ENCODE data around the gene DNAJC15.

GRCh38 chr13:43118521-43118920 lies 95.1 kb downstream of the DNAJC15 start:
- TF ChIP-seq POLR2A (IDR thresholded peaks at IDR 0.05) (no peak), POLR2AphosphoS5 (IDR thresholded peaks at IDR 0.05) (no peak), CTCF (IDR thresholded peaks at IDR 0.05) (no peak), EP300 (IDR thresholded peaks at IDR 0.05; ENCODE audit: low read depth) (no peak)

All from transverse colon (tissue), 4 donors.